Adrenal gland (tissue), 12 donors: ENCODE data around the gene PGPEP1. TPM values are rescaled to one million over a fixed set of nuclear protein-coding genes. Genes with fewer than 3 reads are reported as not detected.

ENCODE experiments used
- DNase-seq, 7 donors: peaks; one replicate each; pipeline ENCODE4 v3.0.0-alpha.2; 2019 to 2020
- H3K27ac ChIP-seq, 5 donors: fragments of 200-600 bp; sonication (generic) in 4 of 5; 1 replicate in 3 of 5; 2 replicates in 2 of 5; pipeline versions ENCODE4 v1.5.1 to v1.8.0; 2016 to 2020; ENCODE audit warnings: mild to moderate bottlenecking in 1 of 5
- H3K27me3 ChIP-seq: fragments of 200-600 bp; 2 replicates; pipeline ENCODE4 v1.8.0; 2021
- H3K36me3 ChIP-seq, 2 donors: fragments of 200-600 bp; replicated peaks in 1 of 2; 1 replicate in 1 of 2; 2 replicates in 1 of 2; pipeline versions ENCODE4 v1.5.1 to v1.8.0; 2018 to 2022
- H3K4me1 ChIP-seq, 2 donors: fragments of 200-600 bp; replicated peaks in 1 of 2; 1 replicate in 1 of 2; 2 replicates in 1 of 2; pipeline versions ENCODE4 v1.5.1 to v1.8.0; 2018 to 2021
- H3K4me3 ChIP-seq, 4 donors: fragments of 200-600 bp; sonication (generic) in 3 of 4; one replicate each; pipeline ENCODE4 v1.5.1; 2016 to 2018
- H3K9me3 ChIP-seq, 3 donors: fragments of 200-600 bp; sonication (generic) in 1 of 3; replicated peaks in 1 of 3; 1 replicate in 2 of 3; 2 replicates in 1 of 3; pipeline versions ENCODE4 v1.5.1 to v1.8.0; 2016 to 2021
- CTCF ChIP-seq, 6 experiments: fragments of 450-650 bp in 4 of 6; fragments of 200-600 bp in 2 of 6; sonication (generic) in 1 of 6; IDR thresholded peaks; 1 replicate in 5 of 6; 2 replicates in 1 of 6; pipeline versions ENCODE4 v1.5.1 to v1.8.0; 2016 to 2021; ENCODE audit warnings: antibody characterized with exemption in 6 of 6, mild to moderate bottlenecking in 2 of 6, moderate library complexity in 1 of 6
- POLR2A ChIP-seq, 2 donors: fragments of 450-650 bp; IDR thresholded peaks; one replicate each; pipeline ENCODE4 v1.6.1; 2017; ENCODE audit warnings: antibody characterized with exemption in 2 of 2, mild to moderate bottlenecking in 2 of 2, moderate library complexity in 1 of 2
- WGBS, 4 donors: extraction: QIAGEN DNeasy Blood & Tissue Kit in 2 of 4; methylation state at CpG; one replicate each; pipeline versions ENCODE4 v1.1.5 to v1.1.7; 2013 to 2017; 5-methylcytosine and 5-hydroxymethylcytosine counted together
- intact Hi-C, 2 donors: fragments of 100-400 bp; cut with DNase I; formaldehyde crosslinking; loops; one replicate each; pipeline versions ENCODE4 v1.14.1 to v1.15.0; 2022 to 2023
- polyA plus RNA-seq, 3 donors: library from polyadenylated mRNA; stranded (reverse); fragments of 200-250 nt in 2 of 3; fragments of 350-450 nt in 1 of 3; fragmentation: Illumina TruSeq in 1 of 3; extraction: RNeasy Lipid Tissue Mini Kit (QIAGEN cat#74804) in 1 of 3; gene quantifications; one replicate each; pipeline ENCODE4 v1.2.3, GENCODE V29; 2013 to 2014
- total RNA-seq, 9 donors: library from RNA; depleted of rRNA in 4 of 9; stranded (reverse); fragments of >200 nt in 4 of 9; fragments of 120-200 nt in 1 of 9; fragmentation: NEBNext Ultra II Directional in 1 of 9; extraction: Animal tissue kit (Norgen Biotek cat#: 25700) in 1 of 9; gene quantifications; one replicate each; pipeline versions ENCODE4 v1.1.0 to v1.2.4, GENCODE V29; 2013 to 2023
- donor health status: healthy with polysubstance abuse.
- donor health status: Bipolar disorder and iron deficiency.
- donor health status: DM: yes; HTN: yes; CAD: no.
- donor health status: DM: no; HTN: no; CAD: no.
- donor health status: DM: no; HTN: no; CAD: no.
- donor health status: DM: yes; HTN: yes; CAD: no.

Gene PGPEP1
- total and polyA plus RNA-seq, 12 donors, result 19.0 to 89.2 (median 44.0) TPM

- intact Hi-C loops, result no loop called here
- TF ChIP-seq POLR2A (IDR thresholded peaks at IDR 0.05) (peak in 1 of 2 donors; percentile 33), CTCF (IDR thresholded peaks at IDR 0.05) (no peak)
- Histone ChIP-seq H3K9me3 (no peaks in the 10 kb centered on the region), H3K4me3 (no peak overlapping the region), H3K36me3 (no peaks in the 10 kb centered on the region), H3K27me3 (no peaks in the 10 kb centered on the region), H3K27ac (peak overlapping the region; percentile 58 to 99 (median 87)), H3K4me1 (peaks cover 42 to 47% of the 10 kb centered on the region in 2 donors)
- DNase-seq, result peak; percentile 88 to 97 (median 94)
- WGBS, 4 donors, result 14 to 33% (median 28%) methylated on average over 8 to 18 of the region's 18 CpGs
Measured at GRCh38 chr19:18300930-18301717, 39.3 kb upstream of the PGPEP1 start.

GRCh38 chr19:18301718-18302111 lies 38.7 kb upstream of the PGPEP1 start:
- Histone ChIP-seq H3K4me3 (no peak overlapping the region), H3K27ac (peak overlapping the region; percentile 18 to 99 (median 87)), H3K36me3 (no peaks in the 10 kb centered on the region), H3K27me3 (no peaks in the 10 kb centered on the region), H3K9me3 (no peaks in the 10 kb centered on the region), H3K4me1 (peaks cover 42 to 47% of the 10 kb centered on the region in 2 donors)
- DNase-seq, result peak in 1 of 7 donors; percentile 37
- 53 to 89% (median 63%) methylated on average over 1 to 4 of the region's 4 CpGs for WGBS, 4 donors
- intact Hi-C loops, result no loop called here
- TF ChIP-seq CTCF (IDR thresholded peaks at IDR 0.05) (peak in 1 of 6 experiments; percentile 3), POLR2A (IDR thresholded peaks at IDR 0.05) (no peak)

- WGBS, 4 donors, result 0 to 20% (median 1%) methylated on average over 1 to 2 of the region's 2 CpGs
- peak in 4 of 7 donors; percentile 79 to 86 (median 84) for DNase-seq
- no peaks in the 10 kb centered on the region for H3K27me3 ChIP-seq
- peak overlapping the region; percentile 90 to 99 (median 98) for H3K27ac ChIP-seq
- H3K4me1 ChIP-seq, result peaks cover 53 to 55% of the 10 kb centered on the region in 2 donors
- H3K36me3 ChIP-seq, result peaks cover 0 to 5% of the 10 kb centered on the region in 2 donors
- H3K9me3 ChIP-seq, result no peaks in the 10 kb centered on the region
- intact Hi-C loops, result no loop called here
- no peak for TF ChIP-seq CTCF (IDR thresholded peaks at IDR 0.05)
- no peak for TF ChIP-seq POLR2A (IDR thresholded peaks at IDR 0.05)
- peak overlapping the region in 1 of 4 donors; percentile 35 for H3K4me3 ChIP-seq
Measured at GRCh38 chr19:18304208-18304457, 36.3 kb upstream of the PGPEP1 start.

GRCh38 chr19:18304458-18305310 lies 35.7 kb upstream of the PGPEP1 start:
- intact Hi-C loops, result no loop called here
- peak; percentile 66 to 92 for TF ChIP-seq POLR2A (IDR thresholded peaks at IDR 0.05)
- TF ChIP-seq CTCF (IDR thresholded peaks at IDR 0.05), result peak in 1 of 6 experiments; percentile 2
- Histone ChIP-seq H3K27me3 (no peaks in the 10 kb centered on the region), H3K9me3 (no peaks in the 10 kb centered on the region), H3K36me3 (peaks cover 0 to 9% of the 10 kb centered on the region in 2 donors), H3K27ac (peak overlapping the region; percentile 90 to 99 (median 98)), H3K4me1 (peaks cover 56 to 58% of the 10 kb centered on the region in 2 donors), H3K4me3 (peak overlapping the region in 2 of 4 donors; percentile 4 to 35)
- peak; percentile 94 to 97 (median 96) for DNase-seq
- WGBS, 4 donors, result 0 to 2% (median 0%) methylated on average over 17 to 29 of the region's 29 CpGs
